ENCODE measurements around the gene ENO1. TPM values are rescaled to one million over a fixed set of nuclear protein-coding genes. Genes with fewer than 3 reads are reported as not detected.

The ENO1 gene
- total RNA-seq, 1 experiment from 2014 or later = 2,334 TPM

DNA sequence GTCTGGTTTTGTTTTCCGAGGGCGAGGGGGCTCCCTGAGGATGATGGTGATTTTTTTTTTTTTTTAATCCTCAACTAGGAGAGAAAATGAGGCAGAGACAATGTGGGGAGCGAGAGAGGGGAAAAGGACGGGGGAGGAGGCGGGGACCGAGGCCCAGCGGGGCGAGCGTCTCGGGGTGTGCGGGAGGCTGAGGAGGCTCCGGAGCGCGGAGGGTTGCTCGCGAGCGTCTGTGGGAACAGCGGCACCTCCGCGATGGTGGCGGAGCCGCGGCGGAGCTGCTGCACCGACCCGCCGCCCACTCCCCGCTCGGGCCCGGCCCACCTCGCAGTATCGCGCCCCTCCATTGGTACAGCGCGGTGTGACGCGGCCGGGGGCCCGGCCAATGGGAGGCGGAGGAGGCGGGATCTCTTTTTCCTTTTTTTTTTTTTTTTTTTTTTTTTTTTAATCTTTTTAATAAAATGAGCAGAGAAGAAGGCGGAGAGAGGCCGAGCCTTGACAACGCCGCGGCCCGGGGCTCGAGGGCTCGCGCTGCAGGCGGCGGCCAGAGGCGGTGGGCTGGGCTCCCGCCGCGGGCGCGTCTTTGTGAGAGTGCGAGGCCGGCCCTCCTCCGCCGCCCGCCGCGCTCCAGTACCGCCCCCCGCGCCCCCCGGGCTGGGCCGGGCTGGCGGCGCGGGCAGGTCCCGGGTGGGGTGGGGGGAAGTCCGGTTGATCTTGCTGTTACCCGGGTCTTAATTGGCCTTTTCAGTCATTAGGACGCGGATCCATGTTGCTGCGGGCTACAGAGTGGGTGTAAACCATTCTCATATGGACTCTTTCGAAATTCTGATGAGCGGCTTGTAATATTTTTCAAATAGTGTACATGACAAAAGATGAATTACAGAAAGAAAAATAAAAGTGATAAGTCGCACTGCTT lies 60.8 kb downstream of the ENO1 start, which contains the start of gene RERE (continued):
- TF ChIP-seq ZBTB33 (IDR thresholded peaks at IDR 0.05; ENCODE audit: extremely low read depth, insufficient replicate concordance, low read length) = no peak

- intact Hi-C loops (cut with micrococcal nuclease) = no loop called here
- Histone ChIP-seq H2AFZ (ENCODE audit: low read depth, low read length, poor library complexity, severe bottlenecking) (peak overlapping the region; percentile 55), H3K4me1 (ENCODE audit: control insufficient read depth in 1 of 2, insufficient read depth in 2 of 2, low read length in 2 of 2) (peaks cover 16 to 35% of the 10 kb centered on the region in 2 experiments; a peak in 3 of 4 replicates), H3K27me3 (ENCODE audit: insufficient read depth, low read length) (no peaks in the 10 kb centered on the region), H3K36me3 (ENCODE audit: control insufficient read depth in 1 of 2, insufficient read depth in 2 of 2, low read length in 2 of 2) (no peaks in the 10 kb centered on the region), H4K20me1 (ENCODE audit: insufficient read depth) (no peaks in the 10 kb centered on the region), H3K9ac (ENCODE audit: low read length) (peak overlapping the region; percentile 91), H3K4me3 (replicated peaks in 1 of 2; ENCODE audit: low read depth in 1 of 2, low read length in 2 of 2) (peak overlapping the region; percentile 83 to 84), H3K79me2 (ENCODE audit: insufficient read depth, low read length) (peaks cover 51% of the 10 kb centered on the region), H3K27ac (ENCODE audit: low read depth, low read length) (peak overlapping the region; percentile 82), H3K9me2 (ENCODE audit: insufficient read depth) (no peaks in the 10 kb centered on the region), H3K9me3 (ENCODE audit: control insufficient read depth in 1 of 2, insufficient read depth in 1 of 2, low read depth in 1 of 2, low read length in 2 of 2) (no peaks in the 10 kb centered on the region), H3K4me2 (ENCODE audit: low read length) (peak overlapping the region; percentile 93)
- BruUV-seq (replicated peaks) = no TSS peak
- DNase-seq (ENCODE audit: low read depth, low spot score) (no peak), ATAC-seq (peak; percentile 16)
- no peak for TF ChIP-seq REST (IDR thresholded peaks at IDR 0.05; ENCODE audit: low read depth)
- no peak for TF ChIP-seq EZH2 (IDR thresholded peaks at IDR 0.05)
- TF ChIP-seq EGR1 (IDR thresholded peaks at IDR 0.05; ENCODE audit: low read depth) = no peak
- TF ChIP-seq JUND (IDR thresholded peaks at IDR 0.05) = no peak
- peak; percentile 31; the same call in 1 of the 2 replicates for TF ChIP-seq ZFX (IDR thresholded peaks at IDR 0.05)
- TF ChIP-seq ZBTB33 (IDR thresholded peaks at IDR 0.05; ENCODE audit: extremely low read depth, insufficient replicate concordance, low read length) = no peak
- ChIA-PET RAD21 (ENCODE audit: low non-redundant PET in 1 of 2, low total read pairs in 2 of 2, uncharacterized antibody in 2 of 2, unreplicated experiment in 2 of 2) (no interaction called here), CTCF (no interaction called here), POLR2A (interaction anchor here (0.7 to 1.0 kb wide), 6 partner anchors 11 to 1016 kb away, joined by 3 to 5 read pairs (median 4); no protein-coding TSS in a partner anchor)
These were observed 61.6 kb downstream of the ENO1 start for GRCh38 chr1:8816831-8817411.

Data from HCT116 (cell line).